ENCODE measurements around the gene IWS1.
"Not testable (repeated sequence)": the region's sequence is repeated elsewhere in the genome, so short reads cannot be mapped to it uniquely, and the experiment has no call there.

Gene IWS1

DNA sequence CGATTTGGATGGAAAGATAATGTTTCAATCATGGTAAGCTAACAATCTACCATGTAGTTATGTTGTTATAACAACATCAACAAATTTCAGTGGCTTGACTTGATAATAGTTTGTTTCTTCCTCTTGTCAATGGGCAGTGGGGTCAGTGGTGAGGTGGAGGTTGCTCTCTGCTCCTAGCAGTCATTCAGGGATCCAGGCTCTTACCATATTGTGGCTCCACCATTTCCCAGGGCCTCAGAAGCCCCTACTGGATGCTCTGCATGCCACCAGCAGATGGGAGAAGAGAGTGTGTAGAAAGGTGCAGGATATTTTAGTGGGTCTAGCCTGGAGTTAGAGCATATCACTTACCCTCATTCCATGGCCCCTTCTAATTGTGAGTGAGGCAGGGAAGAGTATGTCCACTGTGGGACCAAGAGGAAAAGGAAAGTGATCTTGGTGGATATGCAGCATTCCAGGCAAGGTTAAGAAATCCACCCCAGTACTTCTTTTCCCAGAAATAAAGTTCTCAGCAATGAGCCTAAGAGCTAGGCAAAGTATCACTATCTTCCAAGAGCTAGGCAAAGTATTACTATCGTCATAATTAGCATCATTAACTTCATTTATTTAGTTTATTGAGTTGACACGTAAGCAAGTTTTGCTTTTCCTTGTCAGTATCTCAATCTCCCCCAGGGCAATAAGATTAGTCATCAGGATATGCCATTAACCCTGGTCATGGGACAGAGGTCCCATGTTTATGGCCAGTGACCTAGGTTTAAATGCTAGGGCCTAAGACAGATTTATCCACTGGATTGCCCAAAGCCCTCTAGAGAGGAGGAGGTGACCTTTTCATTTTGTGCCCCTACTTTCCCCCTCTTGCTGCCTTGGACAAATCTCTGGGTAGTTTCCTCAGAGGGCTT lies 4.2 kb upstream of the IWS1 start:
- no peak for DNase-seq (ENCODE audit: low read depth in 1 of 2, low spot score in 1 of 2)

DNA sequence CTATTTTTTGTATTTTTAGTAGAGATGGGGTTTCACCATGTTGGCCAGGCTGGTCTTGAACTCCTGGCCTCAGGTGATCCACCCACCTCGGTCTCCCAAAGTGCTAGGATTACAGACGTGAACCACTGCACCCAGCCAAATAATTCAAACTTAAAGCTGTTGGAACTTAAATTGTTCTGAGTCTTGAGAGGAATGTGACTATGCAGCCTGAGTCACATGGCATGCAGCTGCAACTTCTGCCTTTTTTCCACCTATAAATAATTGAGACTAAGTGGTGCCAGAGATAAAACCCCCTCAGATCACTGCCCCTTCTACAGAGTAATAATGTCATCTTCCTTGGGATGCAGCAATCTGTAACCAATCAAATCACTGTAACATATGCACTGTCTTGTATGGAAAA lies 3.1 kb upstream of the IWS1 start:
- not testable (repeated sequence) for DNase-seq (ENCODE audit: low read depth in 1 of 2, low spot score in 1 of 2)

DNA sequence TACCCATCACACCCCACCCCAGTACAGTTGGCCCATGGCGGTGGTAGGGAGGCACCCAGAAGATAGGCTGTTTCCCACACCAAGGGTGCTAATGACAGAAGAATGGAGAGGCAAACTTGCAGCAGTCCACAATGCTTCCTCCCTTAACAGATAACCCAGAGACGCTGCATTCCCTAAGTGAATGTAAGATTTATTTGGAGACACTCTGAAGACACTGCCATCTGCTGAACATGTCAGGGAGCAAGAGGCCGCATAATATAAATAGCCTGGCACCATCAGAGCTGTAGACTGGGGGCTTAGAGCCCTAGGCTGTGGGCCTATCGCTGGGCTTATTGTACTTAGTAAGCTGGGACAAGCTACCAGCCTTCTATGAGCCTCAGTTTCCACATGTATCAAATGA lies 2.2 kb upstream of the IWS1 start:
- DNase-seq (ENCODE audit: low read depth in 1 of 2, low spot score in 1 of 2), result no peak

DNA sequence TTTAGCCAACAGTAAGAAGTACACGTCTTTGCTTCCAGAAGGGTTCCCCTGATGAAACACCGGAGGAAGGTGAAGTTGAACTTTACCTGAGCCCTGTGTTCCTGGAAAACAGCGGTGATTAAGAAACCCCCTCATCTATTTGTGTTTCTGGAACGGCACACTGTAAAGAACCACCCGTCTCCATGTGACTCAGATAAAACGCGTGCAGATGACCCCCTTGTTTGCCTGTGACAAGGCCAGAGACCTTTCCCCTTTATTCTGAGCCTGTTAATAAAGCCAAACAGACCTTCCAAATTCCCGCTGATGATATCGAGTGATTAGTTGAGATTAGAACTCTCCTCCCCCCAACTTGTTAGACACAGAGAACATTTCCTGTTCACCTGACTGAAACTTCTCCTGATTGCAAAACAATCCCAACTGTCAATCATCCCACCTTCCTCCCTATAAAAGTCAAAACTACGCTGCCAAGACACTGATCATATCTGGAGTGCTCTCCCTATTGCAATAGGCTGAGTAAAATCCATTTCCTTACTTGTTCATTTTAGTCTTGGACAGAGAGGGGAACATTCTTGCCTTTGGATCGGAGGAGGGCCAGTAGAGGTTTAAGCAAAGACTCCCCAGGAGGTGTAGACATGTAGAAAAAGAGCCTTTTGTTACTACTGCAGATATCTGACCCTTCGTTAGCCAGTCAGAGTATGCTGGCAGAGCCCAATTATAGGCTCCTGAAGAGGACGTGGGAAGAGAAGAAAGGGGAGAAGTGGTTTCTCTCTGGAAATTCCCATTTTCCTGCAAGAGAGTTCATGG lies 914 bp upstream of the IWS1 start:
- DNase-seq (ENCODE audit: low read depth in 1 of 2, low spot score in 1 of 2), result no peak

DNA sequence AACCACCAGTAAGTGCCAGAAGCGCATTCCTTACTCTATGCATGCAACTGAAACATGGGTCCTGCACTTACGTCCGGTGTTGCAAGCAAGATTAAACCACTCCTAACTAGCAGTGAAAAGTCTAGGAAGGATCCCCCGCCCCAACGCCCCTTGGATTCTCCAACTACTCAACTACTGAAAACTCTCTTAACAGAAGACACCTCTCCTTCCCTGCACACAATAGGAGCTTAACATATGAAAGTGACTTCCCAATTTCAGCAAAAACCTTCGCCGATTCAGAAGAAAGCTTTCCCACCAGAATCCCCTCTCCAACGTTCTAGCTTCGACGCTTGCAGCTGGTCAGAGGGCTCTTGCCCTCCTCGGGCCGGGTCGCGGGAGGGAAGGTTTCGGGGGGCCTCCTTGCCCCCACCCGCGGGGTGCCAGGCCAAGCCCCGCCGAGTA lies 578 bp downstream of the IWS1 start:
- no peak for DNase-seq (ENCODE audit: low read depth in 1 of 2, low spot score in 1 of 2)

DNA sequence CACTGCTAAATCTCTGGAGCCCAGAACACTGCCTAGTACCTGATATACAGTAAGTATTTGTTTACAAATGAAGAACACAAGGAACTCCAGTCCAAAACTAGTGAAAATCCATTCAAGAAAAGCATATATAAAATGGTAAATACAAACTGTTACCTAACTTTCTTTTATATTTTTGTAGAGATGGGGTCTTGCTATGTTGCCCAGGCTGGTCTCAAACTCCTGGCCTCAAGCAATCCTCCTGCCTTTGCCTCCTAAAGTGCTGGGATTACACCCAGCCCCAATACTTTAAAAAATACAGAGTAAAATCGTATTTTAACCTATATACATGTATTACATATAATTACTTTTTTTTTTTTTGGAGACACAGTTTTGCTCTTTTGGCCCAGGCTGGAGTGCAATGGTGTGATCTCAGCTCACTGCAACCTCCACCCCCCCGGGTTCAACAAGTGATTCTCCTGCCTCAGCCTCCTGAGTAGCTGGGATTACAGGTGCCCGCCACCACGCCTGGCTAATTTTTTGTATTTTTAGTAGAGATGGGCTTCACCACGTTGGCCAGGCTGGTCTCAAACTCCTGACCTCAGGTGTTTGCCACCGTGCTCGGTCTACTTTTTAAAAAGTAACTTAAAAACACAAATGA lies 2.0 kb downstream of the IWS1 start:
- not testable (repeated sequence) for DNase-seq (ENCODE audit: low read depth in 1 of 2, low spot score in 1 of 2)

DNA sequence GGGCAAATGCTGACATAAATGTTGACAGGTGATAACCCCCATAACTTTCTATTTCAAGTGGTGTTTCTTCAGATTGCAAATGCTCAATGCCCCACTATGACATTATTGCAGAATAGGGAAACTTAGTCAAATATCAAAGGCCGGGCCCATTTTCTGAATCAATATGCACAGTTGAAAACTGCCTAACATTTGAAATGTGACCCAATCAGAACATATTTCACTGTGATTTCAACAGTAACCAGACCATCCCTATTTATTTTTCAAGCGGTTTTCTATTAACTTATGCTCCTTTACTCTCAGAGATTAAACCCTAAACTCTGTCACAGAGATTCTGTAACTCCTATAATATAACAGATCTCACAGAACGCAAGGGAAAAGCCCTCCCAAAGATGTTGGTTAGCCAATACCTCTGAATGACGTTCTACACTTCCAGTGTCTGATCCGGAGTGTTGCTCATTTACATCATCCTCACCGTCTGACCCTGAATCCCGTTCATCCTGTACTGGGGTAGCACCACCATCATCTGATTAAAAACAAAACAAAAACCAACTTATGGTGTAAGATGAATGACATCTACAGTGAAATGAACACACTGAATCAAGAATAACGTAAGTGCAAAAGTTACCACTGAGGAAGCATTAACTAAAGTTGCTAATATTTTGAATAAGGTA lies 2.9 kb downstream of the IWS1 start:
- no peak for DNase-seq (ENCODE audit: low read depth in 1 of 2, low spot score in 1 of 2)

DNA sequence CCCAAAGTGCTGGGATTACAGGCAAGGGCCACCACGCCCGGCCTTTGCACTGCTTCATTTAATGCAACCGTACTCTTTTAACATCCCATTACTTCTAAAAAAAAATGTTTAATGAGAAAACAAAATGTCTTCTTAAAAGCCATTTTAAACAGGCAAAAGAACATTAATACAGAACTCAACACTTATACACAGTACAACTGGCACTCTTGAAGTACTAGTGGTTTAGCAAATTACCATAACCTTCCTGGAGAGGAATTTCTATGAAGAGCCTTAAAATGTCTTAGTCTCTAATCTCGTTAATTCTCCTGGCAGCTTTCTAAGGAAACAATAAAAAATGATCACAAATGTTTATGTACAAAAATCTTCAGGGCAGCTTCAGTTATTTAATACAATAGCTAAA lies 5.9 kb downstream of the IWS1 start:
- DNase-seq (ENCODE audit: low read depth in 1 of 2, low spot score in 1 of 2), result no peak

DNA sequence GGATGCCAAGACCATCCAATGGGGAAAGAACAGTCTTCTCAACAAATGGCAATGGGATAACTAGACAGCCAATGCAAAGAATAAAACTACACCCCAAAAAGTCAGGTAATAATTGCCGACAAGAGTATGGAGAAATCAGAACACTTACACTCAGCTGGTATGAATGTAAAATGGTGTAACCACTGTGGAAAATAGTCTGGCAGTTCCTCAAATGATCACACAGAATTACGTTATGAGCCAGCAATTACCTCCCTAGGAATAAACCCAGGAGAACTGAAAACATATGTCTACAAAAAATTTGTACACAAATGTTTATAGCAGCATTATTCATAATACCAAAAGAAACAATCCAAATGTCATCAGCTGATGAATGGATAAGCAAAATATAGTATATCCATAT lies 8.8 kb downstream of the IWS1 start:
- DNase-seq (ENCODE audit: low read depth in 1 of 2, low spot score in 1 of 2), result no peak

DNA sequence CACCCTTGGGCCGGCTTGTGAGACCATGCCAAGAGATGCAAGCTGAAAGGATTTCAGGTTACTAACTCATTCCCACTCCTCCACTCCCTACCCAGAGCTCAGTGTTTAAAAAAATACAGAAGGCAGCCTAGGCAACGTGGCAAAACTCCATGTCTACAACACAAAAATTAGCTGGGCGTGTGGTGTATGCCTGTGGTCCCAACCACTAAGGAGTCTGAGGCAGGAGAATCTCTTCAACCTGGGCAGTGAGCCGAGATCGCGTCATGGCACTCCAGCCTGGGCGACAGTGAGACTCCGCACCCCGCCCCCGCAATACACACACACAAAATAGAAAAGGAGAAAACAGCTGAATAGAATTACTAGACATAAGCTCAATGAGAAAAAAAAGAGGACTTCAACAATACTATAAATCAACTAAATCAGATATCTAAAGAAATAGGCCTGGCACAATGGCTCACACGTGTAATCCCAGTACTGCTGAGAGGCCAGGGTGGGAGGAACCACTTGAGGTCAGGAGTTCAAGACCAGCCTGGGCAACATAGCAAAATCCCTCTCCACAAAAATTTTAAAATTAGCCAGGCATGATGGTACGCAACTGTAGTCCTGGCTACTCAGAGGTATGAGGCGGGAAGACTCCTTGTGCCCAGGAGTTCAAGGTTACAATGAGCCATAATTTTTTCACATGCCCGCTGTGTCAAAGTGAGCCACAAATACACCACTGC lies 10.1 kb downstream of the IWS1 start:
- DNase-seq (ENCODE audit: low read depth in 1 of 2, low spot score in 1 of 2), result no peak

DNA sequence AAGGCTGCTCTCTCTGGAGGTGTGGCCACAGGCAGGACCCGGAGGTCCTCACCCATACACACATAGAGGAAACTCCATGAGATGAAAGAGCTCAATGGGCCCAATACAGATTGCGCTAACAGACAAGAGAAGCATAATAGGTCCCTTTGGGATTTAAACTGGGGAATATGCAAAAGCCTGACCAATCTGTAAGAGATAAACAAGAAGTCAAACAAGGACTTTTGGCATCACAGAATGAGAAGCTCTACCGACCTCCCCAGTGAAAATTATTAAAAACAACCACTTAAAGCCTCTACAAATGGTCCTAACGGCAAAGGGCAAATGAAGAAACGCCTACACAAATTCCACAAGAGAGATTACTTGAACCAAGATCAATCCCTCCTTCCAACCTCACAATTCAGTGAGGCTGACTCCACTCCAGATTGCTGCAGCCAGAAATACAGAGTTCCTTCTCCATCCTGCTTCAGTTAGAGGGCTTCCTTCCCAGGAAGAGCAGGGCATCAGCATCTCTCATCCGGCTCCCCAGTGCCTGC lies 10.8 kb downstream of the IWS1 start:
- DNase-seq (ENCODE audit: low read depth in 1 of 2, low spot score in 1 of 2), result no peak

DNA sequence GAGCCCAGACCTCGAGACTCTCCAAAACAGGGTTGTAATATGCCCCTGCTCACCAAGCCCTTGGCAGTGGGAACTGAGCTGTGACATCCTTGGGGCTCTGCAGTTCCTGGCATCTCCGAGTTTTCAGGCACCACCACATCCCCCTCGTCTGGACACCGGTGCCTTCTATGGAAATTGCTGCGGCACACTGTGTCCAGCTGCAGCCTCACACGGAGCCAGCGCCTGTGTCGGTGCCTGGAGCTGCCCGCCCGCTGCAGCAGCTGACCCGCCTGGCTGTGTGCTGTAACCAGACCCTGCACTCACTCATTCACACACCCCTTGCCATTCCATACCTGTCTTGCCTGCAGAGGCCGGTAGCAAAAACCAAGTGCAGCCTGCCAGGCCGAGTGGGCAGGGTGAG lies 11.8 kb downstream of the IWS1 start:
- no peak for DNase-seq (ENCODE audit: low read depth in 1 of 2, low spot score in 1 of 2)

DNA sequence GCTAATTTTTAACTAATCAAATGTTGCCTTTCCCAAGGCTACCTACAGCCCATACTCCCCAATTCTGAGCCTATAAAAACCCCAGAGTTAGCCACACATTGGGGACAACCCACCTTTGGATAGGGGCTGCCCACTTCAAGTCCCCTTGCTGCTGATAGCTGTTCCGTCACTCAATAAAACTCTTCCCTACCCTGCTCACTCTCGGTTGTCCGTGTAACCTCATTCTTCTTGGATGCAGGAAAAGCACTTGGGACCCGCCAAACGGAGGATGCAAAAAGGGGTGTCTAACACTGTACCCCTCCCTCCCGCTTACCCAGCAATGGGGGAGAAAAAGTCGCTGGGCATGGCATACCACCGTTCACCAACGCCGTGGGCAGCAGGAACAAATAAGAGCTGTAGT lies 12.2 kb downstream of the IWS1 start:
- DNase-seq (ENCODE audit: low read depth in 1 of 2, low spot score in 1 of 2), result no peak

DNA sequence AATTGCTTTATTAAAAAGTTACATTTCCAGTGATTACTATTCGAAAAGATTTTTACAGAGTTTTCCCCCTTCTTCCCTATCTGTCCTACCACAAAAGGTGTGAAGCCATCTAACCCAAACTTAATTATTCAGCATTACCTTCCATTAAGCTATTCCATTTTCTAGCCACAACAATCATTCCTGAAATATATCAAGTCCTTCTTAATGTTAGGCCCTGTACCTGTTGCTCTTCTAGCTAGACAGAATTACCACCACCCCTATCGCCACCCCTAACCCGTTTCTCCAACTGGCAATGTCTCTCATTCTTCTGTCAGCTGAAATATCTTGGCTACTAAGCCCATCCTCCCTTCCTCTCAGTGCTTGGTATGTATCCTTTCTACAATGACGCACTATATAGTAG lies 13.9 kb downstream of the IWS1 start:
- DNase-seq (ENCODE audit: low read depth in 1 of 2, low spot score in 1 of 2), result no peak

DNA sequence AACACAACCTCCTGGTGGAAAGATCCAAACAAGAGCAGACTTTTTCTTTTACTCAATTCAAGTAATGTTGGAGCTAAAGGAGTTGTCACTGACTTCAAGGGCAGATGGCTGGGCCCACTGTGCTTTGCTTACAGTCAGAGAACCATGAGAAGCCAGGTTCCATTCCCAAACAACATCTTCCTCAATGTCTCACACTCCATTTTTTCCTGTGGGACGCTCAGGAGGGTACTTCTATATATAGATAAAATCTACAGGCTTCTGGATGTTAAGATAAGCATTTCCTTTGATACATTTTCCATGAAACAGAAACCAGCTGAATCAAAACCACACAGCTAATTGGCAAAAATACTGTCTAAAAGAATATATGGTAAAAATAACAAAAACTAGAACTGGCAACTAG lies 14.4 kb downstream of the IWS1 start:
- no peak for DNase-seq (ENCODE audit: low read depth in 1 of 2, low spot score in 1 of 2)

DNA sequence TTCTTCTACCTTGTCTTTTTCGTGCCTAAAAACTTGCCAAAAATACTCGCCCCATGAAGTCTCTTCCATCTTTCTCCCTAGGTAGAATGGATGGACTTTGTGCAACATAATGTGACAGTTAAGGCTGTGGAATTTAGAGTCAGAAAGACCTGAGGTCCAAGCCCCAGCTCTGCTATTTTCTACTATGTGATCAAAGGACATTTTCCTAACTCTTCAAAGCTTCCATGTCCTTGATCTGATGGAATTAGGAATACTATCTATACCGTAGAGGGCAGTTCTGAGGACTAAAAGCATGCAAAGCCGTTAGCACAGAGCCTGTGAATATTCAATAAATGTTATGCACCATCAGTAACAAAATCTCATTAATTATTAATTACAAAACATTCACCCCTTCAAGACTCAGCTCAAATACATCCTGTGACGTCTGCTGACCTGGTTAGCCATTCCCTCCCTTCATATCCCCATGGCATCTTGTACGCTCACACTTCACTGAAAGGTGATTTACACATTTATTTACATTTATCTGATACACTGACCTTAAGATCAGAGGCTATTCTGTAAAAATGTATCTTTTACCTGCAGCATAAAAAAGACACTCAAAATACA lies 15.1 kb downstream of the IWS1 start:
- DNase-seq (ENCODE audit: low read depth in 1 of 2, low spot score in 1 of 2), result no peak

DNA sequence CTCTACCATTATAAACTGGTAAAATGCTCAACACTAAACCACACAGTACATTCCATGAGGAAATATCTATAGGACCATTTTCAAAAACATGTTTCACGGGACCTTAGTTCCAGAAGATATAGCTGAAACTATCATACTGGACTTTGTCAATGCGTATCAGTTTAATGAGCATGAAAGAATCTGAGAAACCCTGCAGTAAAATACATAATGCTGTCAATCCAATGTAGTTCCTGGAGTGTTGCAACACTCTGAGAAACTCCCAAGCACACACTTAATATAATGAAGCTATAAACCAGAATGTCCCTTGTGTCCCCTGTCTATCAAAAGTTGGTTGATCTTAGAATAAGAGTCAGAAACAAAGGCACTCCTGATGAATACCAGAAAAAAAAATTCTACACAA lies 16.2 kb downstream of the IWS1 start:
- DNase-seq (ENCODE audit: low read depth in 1 of 2, low spot score in 1 of 2), result no peak

DNA sequence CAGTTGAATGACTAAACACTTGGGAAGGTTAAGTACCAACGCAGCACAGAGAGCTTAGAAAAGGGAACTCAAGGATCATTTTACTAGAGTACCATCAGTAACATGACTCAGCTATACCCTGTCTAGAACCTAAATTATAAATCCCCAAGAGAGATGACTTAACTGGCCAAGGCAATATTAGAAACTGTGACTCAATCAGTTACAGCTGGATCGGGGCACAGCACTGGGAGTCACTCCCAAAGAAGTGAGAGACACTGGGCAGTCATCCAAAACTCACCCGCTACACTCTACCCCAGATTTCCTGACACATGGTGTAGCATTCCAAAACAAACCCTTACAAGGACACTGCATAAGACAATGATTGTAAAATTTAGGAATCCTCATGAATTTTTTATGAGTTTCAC lies 17.7 kb downstream of the IWS1 start:
- DNase-seq (ENCODE audit: low read depth in 1 of 2, low spot score in 1 of 2), result no peak

DNA sequence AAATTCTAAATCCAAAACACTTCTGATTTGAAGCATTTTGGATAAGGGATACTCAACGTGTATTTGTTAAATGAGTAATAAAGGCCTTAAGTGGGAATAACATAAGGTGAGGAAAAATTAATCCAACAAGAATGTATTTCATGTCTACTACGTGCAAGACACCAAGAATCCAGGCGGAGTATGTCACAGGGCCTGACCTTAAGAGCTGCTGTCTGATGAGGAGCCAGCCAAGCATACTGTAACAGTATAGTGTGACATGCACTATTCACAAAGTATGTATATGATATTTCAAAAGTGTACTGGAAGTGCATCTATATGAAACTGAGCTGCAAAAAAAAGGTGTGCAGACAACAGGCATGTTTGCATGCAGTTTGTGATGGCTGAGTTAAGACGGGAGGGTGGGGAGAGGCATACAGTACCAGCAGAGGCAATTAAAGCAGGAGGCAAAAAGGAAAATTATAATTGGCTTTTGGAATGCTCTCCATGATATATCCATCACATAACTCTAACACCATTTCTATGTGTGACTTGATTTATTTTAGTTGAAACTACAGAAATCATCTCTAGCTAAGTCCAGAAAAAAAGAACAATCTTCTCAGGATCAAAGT lies 18.2 kb downstream of the IWS1 start:
- no peak for DNase-seq (ENCODE audit: low read depth in 1 of 2, low spot score in 1 of 2)

DNA sequence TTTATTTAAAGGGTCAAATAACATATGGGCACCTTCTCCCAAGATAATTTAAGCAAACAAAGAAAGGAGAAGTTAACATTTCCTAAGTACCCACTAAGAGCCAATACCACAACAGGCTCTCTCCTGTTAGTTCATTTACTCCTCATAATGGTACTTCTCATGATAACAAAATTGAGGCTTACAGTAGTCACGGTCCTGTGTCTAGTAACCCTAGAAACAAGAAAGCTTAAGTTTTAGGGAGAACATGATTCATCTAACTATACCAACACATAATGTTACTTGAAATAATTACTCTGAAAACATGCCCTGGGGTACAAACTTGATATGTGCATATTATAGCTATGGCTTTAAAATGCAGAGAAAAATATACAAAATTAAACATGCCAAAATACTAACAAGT lies 19.8 kb downstream of the IWS1 start:
- DNase-seq (ENCODE audit: low read depth in 1 of 2, low spot score in 1 of 2), result no peak

Data from activated T-helper 1 cell treated with anti-CD3 and anti-CD28 coated beads, Interleukin-2, amount 50 U/mL, for 16 hours (primary cell).